ENCODE results near the gene TLNRD1.

Gene TLNRD1

GRCh38 chr15:80977627-80978036 lies 23.1 kb upstream of the TLNRD1 start:
- peak in 1 of 2 donors; percentile 19 for DNase-seq (ENCODE audit: low read depth in 2 of 2)

- DNase-seq (ENCODE audit: low read depth in 2 of 2) = no peak
Observed at GRCh38 chr15:80978685-80979329, 21.9 kb upstream of the TLNRD1 start.

GRCh38 chr15:80979538-80980200 lies 21.1 kb upstream of the TLNRD1 start:
- no peak for DNase-seq (ENCODE audit: low read depth in 2 of 2)

GRCh38 chr15:80982205-80982604 lies 18.5 kb upstream of the TLNRD1 start:
- no peak for DNase-seq (ENCODE audit: low read depth in 2 of 2)

GRCh38 chr15:80982839-80983238 lies 17.9 kb upstream of the TLNRD1 start:
- no peak for DNase-seq (ENCODE audit: low read depth in 2 of 2)

GRCh38 chr15:80984856-80985255 lies 15.9 kb upstream of the TLNRD1 start:
- no peak for DNase-seq (ENCODE audit: low read depth in 2 of 2)

- no peak for DNase-seq (ENCODE audit: low read depth in 2 of 2)
Observed at GRCh38 chr15:80985981-80986380, 14.7 kb upstream of the TLNRD1 start.

GRCh38 chr15:80986487-80986886 lies 14.2 kb upstream of the TLNRD1 start:
- DNase-seq (ENCODE audit: low read depth in 2 of 2) = no peak

GRCh38 chr15:80988148-80988796 lies 12.5 kb upstream of the TLNRD1 start:
- DNase-seq (ENCODE audit: low read depth in 2 of 2) = no peak

- no peak for DNase-seq (ENCODE audit: low read depth in 2 of 2)
Observed at GRCh38 chr15:80989081-80989517, 11.6 kb upstream of the TLNRD1 start.

- DNase-seq (ENCODE audit: low read depth in 2 of 2) = peak; percentile 95 to 99
Observed at GRCh38 chr15:80989518-80990478, 10.9 kb upstream of the TLNRD1 start, which contains the start of gene MESD. MESD (minus strand) TSS chr15:80989819; CDS start chr15:80989791, 28 bp downstream.

GRCh38 chr15:80990955-80991354 lies 9.8 kb upstream of the TLNRD1 start:
- DNase-seq (ENCODE audit: low read depth in 2 of 2) = no peak

- no peak for DNase-seq (ENCODE audit: low read depth in 2 of 2)
Observed at GRCh38 chr15:80991421-80991820, 9.3 kb upstream of the TLNRD1 start.

- DNase-seq (ENCODE audit: low read depth in 2 of 2) = no peak
Observed at GRCh38 chr15:80992006-80992405, 8.7 kb upstream of the TLNRD1 start.

- DNase-seq (ENCODE audit: low read depth in 2 of 2) = no peak
Observed at GRCh38 chr15:80992441-80992840, 8.3 kb upstream of the TLNRD1 start.

- DNase-seq (ENCODE audit: low read depth in 2 of 2) = no peak
Observed at GRCh38 chr15:80996247-80996646, 4.5 kb upstream of the TLNRD1 start.

GRCh38 chr15:80997692-80998091 lies 3.0 kb upstream of the TLNRD1 start:
- DNase-seq (ENCODE audit: low read depth in 2 of 2) = no peak

GRCh38 chr15:80998251-80998650 lies 2.5 kb upstream of the TLNRD1 start:
- no peak for DNase-seq (ENCODE audit: low read depth in 2 of 2)

GRCh38 chr15:80999623-81000036 lies 1.1 kb upstream of the TLNRD1 start:
- peak in 1 of 2 donors; percentile 59 for DNase-seq (ENCODE audit: low read depth in 2 of 2)

GRCh38 chr15:81000144-81000623 lies 539 bp upstream of the TLNRD1 start:
- no peak for DNase-seq (ENCODE audit: low read depth in 2 of 2)
